ENCODE measurements around the gene CDON.
"Not testable (repeated sequence)": the region's sequence is repeated elsewhere in the genome, so short reads cannot be mapped to it uniquely, and the experiment has no call there.

CDON gene

GRCh38 chr11:125923012-125923579 is 139.6 kb downstream of the CDON start:
- Mint-ChIP-seq H3K9me3 (no peaks in the 10 kb centered on the region), H3K4me1 (peaks cover 32% of the 10 kb centered on the region), H3K27me3 (ENCODE audit: low read depth) (peaks cover 10% of the 10 kb centered on the region), H3K27ac (peak overlapping the region in 2 of 3 experiments; percentile 1 to 15), H3K36me3 (ENCODE audit: low read depth) (no peaks in the 10 kb centered on the region), H3K4me3 (no peak overlapping the region)
- peak; percentile 89 to 92 (median 91) for TF ChIP-seq CTCF (IDR thresholded peaks at IDR 0.05; ENCODE audit: unreplicated experiment in 3 of 3)

- H3K36me3 Mint-ChIP-seq (ENCODE audit: low read depth), result no peaks in the 10 kb centered on the region
- no peak overlapping the region for H3K27ac Mint-ChIP-seq
- H3K4me1 Mint-ChIP-seq, result peaks cover 30% of the 10 kb centered on the region
- TF ChIP-seq CTCF (IDR thresholded peaks at IDR 0.05; ENCODE audit: unreplicated experiment in 3 of 3), result no peak
- peaks cover 12% of the 10 kb centered on the region for H3K27me3 Mint-ChIP-seq (ENCODE audit: low read depth)
- H3K4me3 Mint-ChIP-seq, result no peak overlapping the region
- H3K9me3 Mint-ChIP-seq, result no peaks in the 10 kb centered on the region
Observed at GRCh38 chr11:125922156-125922555, 140.5 kb downstream of the CDON start.

GRCh38 chr11:125921042-125921441 is 141.6 kb downstream of the CDON start:
- Mint-ChIP-seq H3K4me3 (no peak overlapping the region), H3K36me3 (ENCODE audit: low read depth) (no peaks in the 10 kb centered on the region), H3K9me3 (no peaks in the 10 kb centered on the region), H3K4me1 (peaks cover 20% of the 10 kb centered on the region), H3K27me3 (ENCODE audit: low read depth) (peaks cover 20% of the 10 kb centered on the region), H3K27ac (no peak overlapping the region)
- TF ChIP-seq CTCF (IDR thresholded peaks at IDR 0.05; ENCODE audit: unreplicated experiment in 3 of 3), result no peak

- no peak overlapping the region for H3K4me3 Mint-ChIP-seq
- H3K4me1 Mint-ChIP-seq, result peaks cover 5% of the 10 kb centered on the region
- H3K36me3 Mint-ChIP-seq (ENCODE audit: low read depth), result no peaks in the 10 kb centered on the region
- H3K9me3 Mint-ChIP-seq, result no peaks in the 10 kb centered on the region
- no peak for TF ChIP-seq CTCF (IDR thresholded peaks at IDR 0.05; ENCODE audit: unreplicated experiment in 3 of 3)
- H3K27me3 Mint-ChIP-seq (ENCODE audit: low read depth), result peaks cover 22% of the 10 kb centered on the region
- no peak overlapping the region for H3K27ac Mint-ChIP-seq
Observed at GRCh38 chr11:125918140-125918840, 144.4 kb downstream of the CDON start.

- peaks cover 17% of the 10 kb centered on the region for H3K27me3 Mint-ChIP-seq (ENCODE audit: low read depth)
- no peak for TF ChIP-seq CTCF (IDR thresholded peaks at IDR 0.05; ENCODE audit: unreplicated experiment in 3 of 3)
- no peaks in the 10 kb centered on the region for H3K4me1 Mint-ChIP-seq
- H3K36me3 Mint-ChIP-seq (ENCODE audit: low read depth), result no peaks in the 10 kb centered on the region
- no peaks in the 10 kb centered on the region for H3K9me3 Mint-ChIP-seq
- H3K27ac Mint-ChIP-seq, result no peak overlapping the region
- H3K4me3 Mint-ChIP-seq, result no peak overlapping the region
Observed at GRCh38 chr11:125916683-125917347, 145.9 kb downstream of the CDON start.

GRCh38 chr11:125914601-125915000 is 148.1 kb downstream of the CDON start:
- H3K27me3 Mint-ChIP-seq (ENCODE audit: low read depth), result peaks cover 17% of the 10 kb centered on the region
- H3K4me1 Mint-ChIP-seq; H3K9me3 Mint-ChIP-seq; H3K36me3 Mint-ChIP-seq (ENCODE audit: low read depth); H3K4me3 Mint-ChIP-seq; H3K27ac Mint-ChIP-seq: not testable (repeated sequence)

Data from nephron (organoid).